ENCODE data around the gene LRRC32. TPM values are rescaled to one million over a fixed set of nuclear protein-coding genes. Genes with fewer than 3 reads are reported as not detected.

The LRRC32 gene
- total RNA-seq, 2 experiments from 2014 or later: 4.7 to 5.7 TPM

- Mint-ChIP-seq H3K36me3 (ENCODE audit: low read depth) (no peaks in the 10 kb centered on the region), H3K4me1 (peaks cover 16% of the 10 kb centered on the region), H3K9me3 (ENCODE audit: low read depth) (no peaks in the 10 kb centered on the region), H3K27me3 (peaks cover 19% of the 10 kb centered on the region), H3K4me3 (no peak overlapping the region), H3K27ac (no peak overlapping the region)
- ChIA-PET CTCF (interaction anchor here (0.5 to 1.3 kb wide), 3 partner anchors 11 to 491 kb away, joined by 3 to 9 read pairs (median 4); no protein-coding TSS in a partner anchor), POLR2A (no interaction called here)
- DNase-seq (no peak), ATAC-seq (no peak)
- intact Hi-C loops (cut with DNase I, micrococcal nuclease): loop anchor here in 1 of 2 experiments (10.0 kb wide), 1 partner anchor 80 kb away; no protein-coding TSS in a partner anchor
Measured at GRCh38 chr11:76674517-76675400, 4.2 kb upstream of the LRRC32 start.

- no peak overlapping the region for H3K27ac Mint-ChIP-seq
- ChIA-PET POLR2A (no interaction called here), CTCF (interaction anchor here (0.7 kb wide), 2 partner anchors 22 to 61 kb away, joined by 3 to 4 read pairs; no protein-coding TSS in a partner anchor)
- peaks cover 29% of the 10 kb centered on the region for H3K27me3 Mint-ChIP-seq
- intact Hi-C loops (cut with DNase I, micrococcal nuclease): loop anchor here in 1 of 2 experiments (10.0 kb wide), 1 partner anchor 79 kb away; no protein-coding TSS in a partner anchor
- DNase-seq (no peak), ATAC-seq (peak; percentile 27)
- peaks cover 16% of the 10 kb centered on the region for H3K4me1 Mint-ChIP-seq
- H3K9me3 Mint-ChIP-seq (ENCODE audit: low read depth): no peaks in the 10 kb centered on the region
- H3K36me3 Mint-ChIP-seq (ENCODE audit: low read depth): no peaks in the 10 kb centered on the region
- H3K4me3 Mint-ChIP-seq: no peak overlapping the region
Measured at GRCh38 chr11:76673176-76674142, 2.9 kb upstream of the LRRC32 start.

GRCh38 chr11:76672431-76673175 lies 2.1 kb upstream of the LRRC32 start:
- Mint-ChIP-seq H3K27ac (no peak overlapping the region), H3K27me3 (peaks cover 34% of the 10 kb centered on the region), H3K9me3 (ENCODE audit: low read depth) (no peaks in the 10 kb centered on the region), H3K4me1 (peaks cover 16% of the 10 kb centered on the region), H3K4me3 (no peak overlapping the region), H3K36me3 (ENCODE audit: low read depth) (no peaks in the 10 kb centered on the region)
- intact Hi-C loops (cut with DNase I, micrococcal nuclease): loop anchor here in 1 of 2 experiments (10.0 kb wide), 1 partner anchor 78 kb away; no protein-coding TSS in a partner anchor
- ChIA-PET POLR2A (no interaction called here), CTCF (interaction anchor here (1.0 to 1.2 kb wide), 2 partner anchors 17 to 52 kb away, joined by 3 read pairs; no protein-coding TSS in a partner anchor)
- ATAC-seq (peak; percentile 54), DNase-seq (peak; percentile 43)

- H3K36me3 Mint-ChIP-seq (ENCODE audit: low read depth): no peaks in the 10 kb centered on the region
- H3K4me3 Mint-ChIP-seq: peak overlapping the region; percentile 16
- intact Hi-C loops (cut with DNase I, micrococcal nuclease): loop anchor here in 1 of 2 experiments (10.0 kb wide), 1 partner anchor 77 kb away; no protein-coding TSS in a partner anchor
- H3K27ac Mint-ChIP-seq: no peak overlapping the region
- ChIA-PET POLR2A (no interaction called here), CTCF (interaction anchor here (0.9 to 1.3 kb wide), 6 partner anchors 9 to 52 kb away, joined by 3 to 5 read pairs (median 3); no protein-coding TSS in a partner anchor)
- peaks cover 31% of the 10 kb centered on the region for H3K27me3 Mint-ChIP-seq
- DNase-seq (no peak), ATAC-seq (no peak)
- H3K4me1 Mint-ChIP-seq: peaks cover 16% of the 10 kb centered on the region
- no peaks in the 10 kb centered on the region for H3K9me3 Mint-ChIP-seq (ENCODE audit: low read depth)
Measured at GRCh38 chr11:76671626-76672309, 1.2 kb upstream of the LRRC32 start.

GRCh38 chr11:76671237-76671592 lies 668 bp upstream of the LRRC32 start:
- no peaks in the 10 kb centered on the region for H3K9me3 Mint-ChIP-seq (ENCODE audit: low read depth)
- no peak overlapping the region for H3K27ac Mint-ChIP-seq
- no peak for DNase-seq
- ChIA-PET CTCF (interaction anchor here (0.9 to 1.3 kb wide), 4 partner anchors 8 to 17 kb away, joined by 3 to 5 read pairs (median 3); no protein-coding TSS in a partner anchor), POLR2A (no interaction called here)
- H3K4me3 Mint-ChIP-seq: peak overlapping the region; percentile 16
- intact Hi-C loops (cut with DNase I, micrococcal nuclease): loop anchor here in 1 of 2 experiments (10.0 kb wide), 1 partner anchor 76 kb away; no protein-coding TSS in a partner anchor
- peaks cover 16% of the 10 kb centered on the region for H3K4me1 Mint-ChIP-seq
- H3K36me3 Mint-ChIP-seq (ENCODE audit: low read depth): no peaks in the 10 kb centered on the region
- ATAC-seq: no peak
- H3K27me3 Mint-ChIP-seq: peaks cover 29% of the 10 kb centered on the region

GRCh38 chr11:76669901-76670484 lies 554 bp downstream of the LRRC32 start:
- CTCF ChIA-PET: interaction anchor here (1.0 to 1.8 kb wide), 2 partner anchors 17 to 20 kb away, joined by 4 read pairs; no protein-coding TSS in a partner anchor
- peaks cover 29% of the 10 kb centered on the region for H3K27me3 Mint-ChIP-seq
- H3K27ac Mint-ChIP-seq: no peak overlapping the region
- H3K4me3 Mint-ChIP-seq: peak overlapping the region; percentile 58
- POLR2A ChIA-PET: no interaction called here
- no peaks in the 10 kb centered on the region for H3K9me3 Mint-ChIP-seq (ENCODE audit: low read depth)
- DNase-seq (no peak), ATAC-seq (no peak)
- H3K4me1 Mint-ChIP-seq: peaks cover 22% of the 10 kb centered on the region
- intact Hi-C loops (cut with DNase I, micrococcal nuclease): loop anchor here in 1 of 2 experiments (10.0 kb wide), 1 partner anchor 75 kb away; no protein-coding TSS in a partner anchor
- H3K36me3 Mint-ChIP-seq (ENCODE audit: low read depth): no peaks in the 10 kb centered on the region

GRCh38 chr11:76668362-76669155 lies 2.0 kb downstream of the LRRC32 start:
- H3K27me3 Mint-ChIP-seq: peaks cover 29% of the 10 kb centered on the region
- no peaks in the 10 kb centered on the region for H3K9me3 Mint-ChIP-seq (ENCODE audit: low read depth)
- DNase-seq (no peak), ATAC-seq (no peak)
- no peaks in the 10 kb centered on the region for H3K36me3 Mint-ChIP-seq (ENCODE audit: low read depth)
- ChIA-PET POLR2A (no interaction called here), CTCF (interaction anchor here (0.6 to 1.8 kb wide), 3 partner anchors 18 to 265 kb away, joined by 3 to 4 read pairs (median 3); no protein-coding TSS in a partner anchor)
- peak overlapping the region; percentile 14 for H3K4me3 Mint-ChIP-seq
- intact Hi-C loops (cut with DNase I, micrococcal nuclease): no loop called here
- H3K27ac Mint-ChIP-seq: no peak overlapping the region
- peaks cover 28% of the 10 kb centered on the region for H3K4me1 Mint-ChIP-seq

- Mint-ChIP-seq H3K4me3 (peak overlapping the region; percentile 14), H3K4me1 (peaks cover 23% of the 10 kb centered on the region), H3K36me3 (ENCODE audit: low read depth) (no peaks in the 10 kb centered on the region), H3K27me3 (peaks cover 27% of the 10 kb centered on the region), H3K9me3 (ENCODE audit: low read depth) (no peaks in the 10 kb centered on the region), H3K27ac (no peak overlapping the region)
- ATAC-seq: no peak
- ChIA-PET POLR2A (no interaction called here), CTCF (no interaction called here)
- intact Hi-C loops (cut with DNase I, micrococcal nuclease): no loop called here
- no peak for DNase-seq
Measured at GRCh38 chr11:76667856-76668255, 2.7 kb downstream of the LRRC32 start.

GRCh38 chr11:76667271-76667818 lies 3.2 kb downstream of the LRRC32 start:
- Mint-ChIP-seq H3K4me1 (peaks cover 20% of the 10 kb centered on the region), H3K27ac (no peak overlapping the region), H3K36me3 (ENCODE audit: low read depth) (no peaks in the 10 kb centered on the region), H3K4me3 (no peak overlapping the region), H3K27me3 (peaks cover 26% of the 10 kb centered on the region), H3K9me3 (ENCODE audit: low read depth) (no peaks in the 10 kb centered on the region)
- DNase-seq (no peak), ATAC-seq (no peak)
- ChIA-PET POLR2A (no interaction called here), CTCF (no interaction called here)
- intact Hi-C loops (cut with DNase I, micrococcal nuclease): no loop called here

Measured in activated CD4-positive, alpha-beta T cell treated with anti-CD3 and anti-CD28 coated beads for 36 hours (primary cell).